ENCODE results near the gene SLAIN1.

DNA sequence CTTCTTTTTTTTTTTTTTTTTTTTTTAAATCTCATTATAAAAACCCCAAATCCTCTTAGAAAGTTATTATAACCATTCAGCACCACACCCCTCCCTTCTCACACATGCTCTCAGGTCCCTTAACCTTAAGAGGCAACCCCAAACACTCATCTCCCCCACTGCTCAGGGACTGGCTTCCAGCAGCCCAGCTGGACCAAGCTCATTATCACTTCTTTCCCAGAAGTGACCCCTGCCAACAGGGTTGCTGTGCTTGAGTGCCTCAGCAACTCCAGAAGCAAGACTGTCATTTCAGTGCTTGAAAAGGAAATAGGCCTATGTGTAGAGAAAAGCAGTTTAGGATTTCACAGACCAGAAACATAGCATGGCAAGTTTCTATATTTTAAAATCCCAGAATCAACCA lies 84.3 kb downstream of the SLAIN1 start:
- TF ChIP-seq, protein P1, sequence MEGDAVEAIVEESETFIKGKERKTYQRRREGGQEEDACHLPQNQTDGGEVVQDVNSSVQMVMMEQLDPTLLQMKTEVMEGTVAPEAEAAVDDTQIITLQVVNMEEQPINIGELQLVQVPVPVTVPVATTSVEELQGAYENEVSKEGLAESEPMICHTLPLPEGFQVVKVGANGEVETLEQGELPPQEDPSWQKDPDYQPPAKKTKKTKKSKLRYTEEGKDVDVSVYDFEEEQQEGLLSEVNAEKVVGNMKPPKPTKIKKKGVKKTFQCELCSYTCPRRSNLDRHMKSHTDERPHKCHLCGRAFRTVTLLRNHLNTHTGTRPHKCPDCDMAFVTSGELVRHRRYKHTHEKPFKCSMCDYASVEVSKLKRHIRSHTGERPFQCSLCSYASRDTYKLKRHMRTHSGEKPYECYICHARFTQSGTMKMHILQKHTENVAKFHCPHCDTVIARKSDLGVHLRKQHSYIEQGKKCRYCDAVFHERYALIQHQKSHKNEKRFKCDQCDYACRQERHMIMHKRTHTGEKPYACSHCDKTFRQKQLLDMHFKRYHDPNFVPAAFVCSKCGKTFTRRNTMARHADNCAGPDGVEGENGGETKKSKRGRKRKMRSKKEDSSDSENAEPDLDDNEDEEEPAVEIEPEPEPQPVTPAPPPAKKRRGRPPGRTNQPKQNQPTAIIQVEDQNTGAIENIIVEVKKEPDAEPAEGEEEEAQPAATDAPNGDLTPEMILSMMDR (IDR thresholded peaks at IDR 0.05) = no peak
- no peak for TF ChIP-seq POLR2AphosphoS5 (IDR thresholded peaks at IDR 0.05)
